Left cardiac atrium (tissue), 4 donors: ENCODE measurements around the gene SIGMAR1. TPM values are rescaled to one million over a fixed set of nuclear protein-coding genes. Genes with fewer than 3 reads are reported as not detected.

Experiments
- ATAC-seq, 2 donors: fragments of 200-7000 bp; cut with Tn5 transposase; one replicate each; pipeline ENCODE4 v1.9.1; 2020; ENCODE audit warnings: mild to moderate bottlenecking in 2 of 2, moderate library complexity in 2 of 2
- DNase-seq: peaks from one replicate; pipeline ENCODE4 v3.0.0-alpha.2; 2020
- intact Hi-C, 2 donors: fragments of 100-400 bp; cut with DNase I; formaldehyde crosslinking; loops; one replicate each; pipeline versions ENCODE4 v1.14.1 to v1.15.1; 2022 to 2023
- total RNA-seq, 2 donors: library from RNA; stranded (reverse); fragmentation: NEBNext Ultra II Directional; extraction: Animal tissue kit (Norgen Biotek cat#: 25700); gene quantifications; one replicate each; pipeline ENCODE4 v1.2.1, GENCODE V29; 2021
- donor health status: DM: no; HTN: yes; CAD: no.
- donor health status: DM: no; HTN: yes; CAD: no; lungs with severe emphysema.
- donor health status: DM: yes; HTN: yes; CAD: no.
- donor health status: Dilated cardiomyopathy.

SIGMAR1 gene
- total RNA-seq, 2 donors from 2014 or later = 31.8 to 33.3 TPM

DNA sequence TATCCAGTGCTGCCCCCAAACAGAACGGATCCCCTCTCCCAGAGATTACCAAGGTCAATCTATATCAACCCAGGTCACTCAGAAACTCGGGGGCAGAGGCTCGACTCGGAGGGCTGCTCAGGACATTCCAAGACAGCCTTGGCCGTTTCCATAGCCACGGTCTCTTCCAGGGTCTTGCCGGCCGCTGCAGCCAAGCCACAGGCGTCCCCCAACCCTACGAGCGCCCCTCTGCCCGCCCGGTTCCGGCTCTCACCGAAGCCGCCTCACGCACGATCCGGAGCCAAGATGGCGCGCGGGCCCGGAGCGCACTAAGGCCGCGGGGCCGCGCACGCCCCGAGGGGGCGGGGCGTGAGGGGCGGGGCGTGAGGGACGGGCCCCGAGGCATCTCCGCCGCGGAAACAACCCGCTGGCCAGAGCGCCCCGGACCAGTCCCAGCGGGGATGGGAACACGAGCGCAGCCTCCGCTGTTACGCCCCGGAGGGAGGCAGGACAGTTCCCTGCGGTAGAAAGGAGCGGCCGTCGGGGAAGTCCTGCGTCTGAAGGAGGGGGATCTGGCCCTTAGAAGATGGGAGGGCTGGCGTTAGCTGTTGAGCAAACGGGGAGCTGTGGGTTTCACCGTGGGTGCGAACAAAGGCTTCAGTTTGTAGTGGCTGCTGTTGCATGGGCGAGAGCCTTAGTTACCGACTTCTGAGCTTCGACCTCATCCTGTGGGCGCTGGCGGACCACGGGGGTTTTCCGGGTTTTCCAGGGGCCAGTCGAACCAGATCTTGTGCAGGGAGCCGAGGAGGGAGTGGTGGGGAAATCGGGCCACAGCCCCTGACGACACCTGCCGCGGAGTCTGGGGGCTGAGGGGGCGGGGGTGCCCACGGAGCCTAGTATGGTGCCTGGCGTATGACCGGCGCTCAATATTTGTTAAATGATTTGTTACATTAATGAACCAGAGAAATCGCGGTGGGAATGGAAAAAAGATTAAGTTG is 25.5 kb downstream of the SIGMAR1 start, which contains the start of gene RPP25L:
Gene RPP25L, minus strand, starts transcription at position 287 of the 977 bp plus-strand sequence. CDS start 801 bp downstream, outside the sequence.
- DNase-seq = peak; percentile 91
- intact Hi-C loops = loop anchor here in 1 of 2 donors (5.0 kb wide), 1 partner anchor 90 kb away; no protein-coding TSS in a partner anchor
- ATAC-seq = peak; percentile 97 to 98

GRCh38 chr9:34611251-34611810 is 26.3 kb downstream of the SIGMAR1 start:
- ATAC-seq (peak; percentile 22 to 28), DNase-seq (peak; percentile 42)
- intact Hi-C loops = loop anchor here in 1 of 2 donors (5.0 kb wide), 1 partner anchor 91 kb away; no protein-coding TSS in a partner anchor

- no peak for ATAC-seq
- no peak for DNase-seq
- intact Hi-C loops = loop anchor here in 1 of 2 donors (5.0 kb wide), 1 partner anchor 92 kb away; no protein-coding TSS in a partner anchor
These were observed 27.0 kb downstream of the SIGMAR1 start for GRCh38 chr9:34610434-34611206.

- ATAC-seq (no peak), DNase-seq (no peak)
- intact Hi-C loops = loop anchor here in 1 of 2 donors (10.0 kb wide), 1 partner anchor 273 kb away; no protein-coding TSS in a partner anchor
These were observed 30.3 kb downstream of the SIGMAR1 start for GRCh38 chr9:34607331-34607730.

GRCh38 chr9:34606905-34607304 is 30.7 kb downstream of the SIGMAR1 start:
- DNase-seq (no peak), ATAC-seq (no peak)
- intact Hi-C loops = loop anchor here in 1 of 2 donors (10.0 kb wide), 1 partner anchor 272 kb away; no protein-coding TSS in a partner anchor

- ATAC-seq (no peak), DNase-seq (no peak)
- intact Hi-C loops = loop anchor here in 1 of 2 donors (10.0 kb wide), 1 partner anchor 271 kb away; no protein-coding TSS in a partner anchor
These were observed 31.4 kb downstream of the SIGMAR1 start for GRCh38 chr9:34606190-34606589.

GRCh38 chr9:34603610-34604231 is 33.9 kb downstream of the SIGMAR1 start:
- ATAC-seq (peak; percentile 89 to 90), DNase-seq (peak; percentile 86)
- intact Hi-C loops = loop anchor here (2.0 to 10.0 kb wide), 3 partner anchors 196 to 269 kb away; no protein-coding TSS in a partner anchor

- DNase-seq (no peak), ATAC-seq (no peak)
- intact Hi-C loops = loop anchor here (2.0 to 10.0 kb wide), 3 partner anchors 195 to 267 kb away; no protein-coding TSS in a partner anchor
These were observed 35.5 kb downstream of the SIGMAR1 start for GRCh38 chr9:34601937-34602573.

DNA sequence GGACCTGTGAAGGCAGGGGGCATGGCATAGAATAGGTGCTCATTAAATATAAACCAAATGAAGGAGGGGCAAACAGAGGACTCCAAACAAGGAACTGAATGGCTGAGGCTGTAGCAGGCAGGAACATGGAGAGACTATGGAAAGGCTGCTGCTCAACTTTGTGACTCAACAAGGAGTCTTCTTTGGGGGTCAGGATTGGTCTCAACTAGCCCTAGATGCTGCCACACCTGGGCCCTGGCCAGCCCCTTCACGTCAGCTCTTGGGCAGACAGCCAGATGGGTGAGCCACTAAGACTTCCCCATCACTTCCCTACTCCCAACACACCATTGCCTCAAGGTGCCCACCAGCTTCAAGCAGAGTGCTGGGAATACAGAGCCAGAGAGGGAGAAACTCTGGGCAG is 36.7 kb downstream of the SIGMAR1 start:
- intact Hi-C loops = loop anchor here (5.0 to 10.0 kb wide), 2 partner anchors 194 to 266 kb away; no protein-coding TSS in a partner anchor
- ATAC-seq = no peak

GRCh38 chr9:34599546-34599945 is 38.0 kb downstream of the SIGMAR1 start:
- ATAC-seq = no peak
- intact Hi-C loops = no loop called here
- no peak for DNase-seq

More for the DNA sequence above, 36.7 kb downstream of the SIGMAR1 start:
- DNase-seq = no peak

DNA sequence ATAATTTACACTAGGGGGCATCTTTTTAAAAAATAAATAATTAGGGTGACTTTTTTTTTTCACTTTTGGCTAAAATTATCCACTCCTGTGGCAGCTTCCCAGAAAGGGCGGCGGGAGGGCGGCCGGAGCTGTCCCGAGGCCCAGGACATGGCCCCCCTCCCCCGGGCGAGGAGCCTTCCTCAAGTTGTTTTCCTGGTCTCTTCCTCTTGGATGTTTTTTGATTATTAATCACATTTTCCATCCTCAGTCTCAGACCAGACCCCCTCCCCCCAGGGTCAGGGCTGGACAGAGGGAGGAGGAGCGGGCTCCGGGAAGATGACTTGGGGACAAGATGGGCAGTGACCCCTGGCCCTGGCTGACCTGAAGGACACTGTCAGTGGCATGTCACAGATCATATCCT is 43.4 kb downstream of the SIGMAR1 start:
- DNase-seq = no peak
- intact Hi-C loops = loop anchor here (5.0 kb wide), 2 partner anchors 92 to 192 kb away; no protein-coding TSS in a partner anchor

DNA sequence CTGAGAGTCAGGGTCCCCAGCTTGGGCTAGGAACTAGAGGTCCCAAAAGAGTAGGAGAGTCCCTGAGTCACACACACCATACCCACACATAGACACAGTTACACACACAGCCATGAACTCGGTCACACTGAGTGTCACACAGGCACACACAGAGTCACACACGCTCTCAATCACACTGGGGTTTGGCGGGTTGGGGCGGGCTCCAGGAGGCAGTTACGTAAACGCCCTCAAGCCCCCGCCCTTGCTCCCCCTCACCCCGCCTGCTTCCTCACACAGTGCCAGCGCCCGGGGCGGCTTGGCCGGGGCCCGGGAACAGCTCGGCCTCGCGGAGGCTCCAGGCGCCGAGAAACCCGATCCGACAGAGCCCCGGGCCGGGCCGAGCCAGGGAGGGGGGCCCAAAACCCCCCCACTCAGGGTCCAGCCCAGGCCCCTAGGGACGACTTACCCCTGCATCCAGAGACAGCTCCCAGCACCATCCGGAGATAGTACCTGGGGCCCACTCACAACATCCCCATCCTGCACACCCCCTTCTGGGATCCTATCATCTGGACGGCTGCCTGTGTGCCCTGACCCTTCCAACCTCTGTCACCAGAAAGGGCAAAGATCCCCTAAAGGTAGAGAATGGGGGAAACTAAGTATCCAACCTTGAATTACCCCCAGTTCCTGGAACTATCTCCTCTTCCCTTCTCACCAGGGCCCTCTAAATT is 44.5 kb downstream of the SIGMAR1 start:
- ATAC-seq (peak; percentile 61 to 66), DNase-seq (peak; percentile 82)
- intact Hi-C loops = loop anchor here (5.0 kb wide), 2 partner anchors 91 to 191 kb away; no protein-coding TSS in a partner anchor

More for the DNA sequence above, 43.4 kb downstream of the SIGMAR1 start:
- no peak for ATAC-seq

- ATAC-seq (no peak), DNase-seq (no peak)
- intact Hi-C loops = loop anchor here (1.0 to 5.0 kb wide), 4 partner anchors 39 to 190 kb away; no protein-coding TSS in a partner anchor
These were observed 45.4 kb downstream of the SIGMAR1 start for GRCh38 chr9:34591917-34592866.

GRCh38 chr9:34591248-34591916 is 46.2 kb downstream of the SIGMAR1 start:
- intact Hi-C loops = loop anchor here (1.0 to 5.0 kb wide), 4 partner anchors 39 to 189 kb away; no protein-coding TSS in a partner anchor
- ATAC-seq (peak; percentile 67 to 88), DNase-seq (peak; percentile 90)
